Peyer's patch (tissue), 4 donors: Measurements from ENCODE around the gene PC.

ENCODE experiments used
- CTCF ChIP-seq, 6 experiments: fragments of 450-650 bp in 4 of 6; fragments of 200-600 bp in 2 of 6; sonication (generic) in 1 of 6; IDR thresholded peaks; one replicate each; pipeline ENCODE4 v1.5.1; 2017 to 2019; ENCODE audit warnings: antibody characterized with exemption in 6 of 6, mild to moderate bottlenecking in 3 of 6, moderate library complexity in 1 of 6
- POLR2A ChIP-seq, 2 donors: fragments of 450-650 bp; IDR thresholded peaks; one replicate each; pipeline ENCODE4 v1.5.1; 2017; ENCODE audit warnings: antibody characterized with exemption in 2 of 2, mild to moderate bottlenecking in 2 of 2, moderate library complexity in 2 of 2

GRCh38 chr11:66962247-66962646 is 4.1 kb upstream of the PC start:
- no peak for TF ChIP-seq CTCF (IDR thresholded peaks at IDR 0.05)
- TF ChIP-seq POLR2A (IDR thresholded peaks at IDR 0.05): no peak
